Right renal pelvis (tissue), 4 donors: ENCODE results near the gene COX19. TPM values are rescaled to one million over a fixed set of nuclear protein-coding genes. Genes with fewer than 3 reads are reported as not detected.

Source experiments
- DNase-seq, 4 donors: peaks; one replicate each; pipeline ENCODE4 v3.0.0-alpha.2; 2013; ENCODE audit warnings: low read depth in 4 of 4, low spot score in 3 of 4, missing footprints in 1 of 4
- polyA plus RNA-seq, 4 donors: library from polyadenylated mRNA; unstranded; fragments of 120-200 nt; gene quantifications; one replicate each; pipeline ENCODE4 v1.2.1, GENCODE V29; 2013; ENCODE audit not compliant: insufficient read length in 4 of 4

Gene COX19
- polyA plus RNA-seq, 4 donors: 11.8 to 13.3 (median 12.1) TPM

DNA sequence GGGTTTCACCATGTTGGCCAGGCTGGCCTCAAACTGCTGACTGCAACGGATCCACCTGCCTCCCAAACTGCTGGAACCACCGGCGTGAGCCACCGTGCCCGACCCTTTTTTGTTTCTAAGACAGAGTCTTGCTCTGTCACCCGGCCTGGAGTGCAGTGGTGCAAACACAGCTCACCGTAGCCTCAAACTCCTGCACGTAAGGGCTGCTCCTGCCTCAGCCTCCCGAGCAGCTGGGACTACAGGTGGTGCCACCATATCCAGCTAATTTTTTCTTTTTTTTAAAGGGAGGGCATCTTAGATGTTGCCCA, 57.3 kb downstream of the COX19 start:
- DNase-seq: no peak

DNA sequence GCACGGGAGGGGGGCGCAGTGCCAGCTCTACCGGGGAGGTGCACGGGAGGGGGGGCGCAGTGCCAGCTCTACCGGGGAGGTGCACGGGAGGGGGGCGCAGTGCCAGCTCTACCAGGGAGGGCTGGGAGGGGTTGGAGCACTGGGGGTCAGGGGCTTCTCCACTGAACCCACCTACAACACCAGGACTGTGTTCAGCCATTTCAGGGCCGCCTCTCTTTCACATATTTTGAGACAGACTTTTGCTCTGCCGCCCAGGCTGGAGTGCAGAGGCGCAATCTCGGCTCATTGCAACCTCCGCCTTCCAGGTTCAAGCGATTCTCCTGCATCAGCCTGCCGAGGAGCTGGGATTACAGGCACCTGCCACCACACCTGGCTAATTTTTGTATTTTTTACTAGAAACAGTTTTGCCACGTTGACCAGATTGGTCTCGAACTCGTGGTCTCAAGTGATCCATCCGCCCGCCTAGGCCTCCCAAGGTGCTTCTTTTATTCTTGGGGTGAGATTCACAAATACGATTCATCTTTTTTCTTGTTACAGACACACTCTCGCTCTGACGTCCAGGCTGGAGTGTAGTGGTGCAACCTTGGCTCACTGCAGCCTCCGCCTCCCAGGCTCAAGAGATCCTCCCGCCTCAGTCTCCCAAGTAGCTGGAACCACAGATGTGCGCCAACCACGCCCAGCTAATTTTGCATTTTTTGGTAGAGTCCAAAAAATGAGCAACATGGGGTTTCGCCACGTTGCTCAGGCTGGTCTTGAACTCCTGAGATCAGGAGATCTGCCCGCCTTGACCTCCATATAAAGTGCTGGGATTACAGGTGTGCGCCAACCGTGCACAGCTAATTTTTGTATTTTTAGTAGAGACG, 57.9 kb downstream of the COX19 start:
- no peak for DNase-seq

DNA sequence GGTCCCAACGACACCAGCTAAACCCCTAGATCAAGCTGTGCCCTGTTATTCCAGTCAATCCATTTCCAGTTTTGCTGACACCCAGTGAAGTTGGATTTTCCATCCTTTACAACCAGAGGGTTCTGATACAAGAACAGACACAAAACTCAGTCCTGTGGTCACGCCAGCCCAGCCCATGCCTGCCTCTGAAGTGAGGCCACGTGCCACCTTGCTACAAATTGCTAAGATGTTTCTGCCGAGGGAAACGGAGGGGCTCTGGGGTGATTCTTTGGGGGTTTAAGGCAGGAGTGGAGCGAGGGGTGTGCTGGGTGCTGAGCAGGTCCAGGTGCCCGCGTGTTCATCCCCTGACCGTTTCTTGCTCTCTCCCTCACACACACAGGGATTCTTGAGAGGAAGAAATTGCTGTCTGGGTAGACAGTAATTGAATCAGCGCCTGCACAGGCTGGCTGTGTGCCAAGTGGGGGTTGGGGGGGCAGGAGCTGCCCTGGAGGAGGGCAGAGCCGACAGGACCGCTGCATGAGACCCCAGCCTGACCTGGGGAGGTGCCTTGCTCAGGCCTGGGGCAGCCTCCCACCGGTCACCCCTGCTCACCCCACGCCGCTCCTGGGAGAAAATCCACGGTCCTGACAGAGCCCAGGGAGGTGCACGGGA, 58.9 kb downstream of the COX19 start:
- DNase-seq: no peak

Other genes starting within 250 kb of the COX19 start
- gene DNAAF5, start 248.8 kb downstream of the COX19 start, polyA plus RNA-seq: 10 to 100 TPM; 29.6 to 37.9 (median 33.2) TPM
- 10 to 100 TPM; 34.7 to 47.2 (median 36.6) TPM for gene PRKAR1B, start 248.3 kb downstream of the COX19 start, polyA plus RNA-seq
- gene SUN1, start 143.1 kb downstream of the COX19 start, polyA plus RNA-seq: 100 to 1,000 TPM; 126 to 133 (median 131) TPM
- gene GET4, start 99.0 kb downstream of the COX19 start, polyA plus RNA-seq: 10 to 100 TPM; 33.2 to 47.4 (median 39.0) TPM
- 10 to 100 TPM; 14.6 to 18.2 (median 15.1) TPM for gene ADAP1, start 20.9 kb downstream of the COX19 start, polyA plus RNA-seq
- 1 to 10 TPM; 1.2 to 4.0 (median 2.5) TPM for gene CYP2W1, start 7.6 kb upstream of the COX19 start, polyA plus RNA-seq
- gene GPR146, start 69.0 kb upstream of the COX19 start, polyA plus RNA-seq: 1 to 10 TPM; 3.0 to 5.4 (median 3.4) TPM
- gene GPER1, start 112.6 kb upstream of the COX19 start, polyA plus RNA-seq: 1 to 10 TPM; 5.9 to 8.1 (median 6.4) TPM
- 10 to 100 TPM; 18.4 to 27.2 (median 23.6) TPM for gene ZFAND2A, start 184.6 kb upstream of the COX19 start, polyA plus RNA-seq